NCI-H2107 treated with DMSO at 0.1 percent for 48 hours (cell line): ENCODE measurements around the gene DUT.
"Not testable (repeated sequence)": the region's sequence is repeated elsewhere in the genome, so short reads cannot be mapped to it uniquely, and the experiment has no call there.

Experiments used
- DNase-seq: peaks from one replicate; lab custom pipeline; 2025; ENCODE audit not compliant: unreplicated experiment; lab: John Stamatoyannopoulos, UW

The DUT gene

GRCh38 chr15:48326180-48326579 lies 5.0 kb upstream of the DUT start:
- DNase-seq: not testable (repeated sequence)

DNA sequence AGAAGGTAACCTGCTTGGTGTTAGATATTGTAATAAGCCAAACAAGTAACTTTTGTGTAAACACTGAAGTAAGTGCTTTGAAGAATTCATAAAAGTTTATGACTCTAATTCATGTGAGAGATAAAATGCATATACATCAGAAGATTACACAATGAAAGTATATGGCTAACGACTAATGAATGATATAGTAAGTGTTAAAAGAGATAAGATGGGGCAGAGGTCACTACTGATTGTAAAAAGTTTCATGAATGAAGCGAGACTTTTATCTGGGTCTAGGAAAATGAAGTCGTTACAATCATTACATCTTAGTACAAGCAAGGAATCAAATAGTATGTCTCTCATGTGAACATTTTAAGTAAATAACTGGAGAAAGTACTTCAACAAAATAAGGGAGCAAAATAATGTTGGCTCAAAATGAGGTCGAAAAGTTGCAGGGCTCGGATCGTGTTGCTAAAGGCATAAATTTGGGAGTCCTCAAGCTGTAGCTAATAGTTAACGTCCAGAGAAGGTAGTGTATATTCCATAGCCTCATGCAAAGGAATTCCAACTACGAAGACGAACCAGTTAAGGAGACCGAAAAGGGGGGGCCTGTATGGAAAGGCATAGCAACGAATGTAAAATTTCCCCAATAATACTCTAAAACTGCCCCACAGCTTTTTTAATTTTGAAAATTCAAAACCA lies 984 bp upstream of the DUT start:
- DNase-seq: no peak

DNA sequence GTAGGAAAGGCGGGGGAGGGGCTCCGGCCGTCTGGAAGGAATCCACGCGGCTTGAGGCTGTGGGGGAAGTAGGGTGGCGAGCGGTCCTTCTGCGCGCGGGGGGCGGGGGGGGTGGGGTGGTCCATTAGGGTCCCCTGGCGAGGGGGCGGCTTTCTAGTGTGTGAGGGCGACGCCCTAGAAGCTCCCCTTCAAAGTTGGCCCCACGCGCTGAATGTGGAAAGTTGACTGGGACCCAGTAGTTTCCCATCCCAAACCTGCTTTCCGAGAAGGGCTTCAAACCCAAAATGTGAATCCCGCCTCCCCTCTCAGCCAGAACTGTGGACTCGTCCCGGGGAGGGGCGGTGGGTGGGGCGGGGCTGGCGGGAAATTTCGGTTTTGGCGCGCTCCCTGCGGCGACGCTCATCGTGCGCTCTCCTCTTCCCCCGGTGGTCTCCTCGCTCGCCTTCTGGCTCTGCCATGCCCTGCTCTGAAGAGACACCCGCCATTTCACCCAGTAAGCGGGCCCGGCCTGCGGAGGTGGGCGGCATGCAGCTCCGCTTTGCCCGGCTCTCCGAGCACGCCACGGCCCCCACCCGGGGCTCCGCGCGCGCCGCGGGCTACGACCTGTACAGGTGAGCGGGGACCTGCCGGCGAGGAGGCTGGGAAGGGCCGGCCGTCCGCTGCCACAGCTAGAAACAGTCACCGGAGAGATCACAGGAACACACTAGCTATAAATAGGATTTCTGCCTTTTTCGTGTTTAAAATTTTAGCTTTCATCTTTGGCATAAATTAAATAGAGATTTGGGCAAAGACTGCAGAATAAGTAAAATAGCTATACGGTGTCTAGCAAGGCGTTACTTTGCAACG lies 790 bp downstream of the DUT start:
- DNase-seq: peak; percentile 17

GRCh38 chr15:48332642-48333034 lies 1.4 kb downstream of the DUT start:
- no peak for DNase-seq

GRCh38 chr15:48333540-48333939 lies 2.3 kb downstream of the DUT start:
- no peak for DNase-seq

GRCh38 chr15:48334260-48334659 lies 3.0 kb downstream of the DUT start:
- no peak for DNase-seq

DNA sequence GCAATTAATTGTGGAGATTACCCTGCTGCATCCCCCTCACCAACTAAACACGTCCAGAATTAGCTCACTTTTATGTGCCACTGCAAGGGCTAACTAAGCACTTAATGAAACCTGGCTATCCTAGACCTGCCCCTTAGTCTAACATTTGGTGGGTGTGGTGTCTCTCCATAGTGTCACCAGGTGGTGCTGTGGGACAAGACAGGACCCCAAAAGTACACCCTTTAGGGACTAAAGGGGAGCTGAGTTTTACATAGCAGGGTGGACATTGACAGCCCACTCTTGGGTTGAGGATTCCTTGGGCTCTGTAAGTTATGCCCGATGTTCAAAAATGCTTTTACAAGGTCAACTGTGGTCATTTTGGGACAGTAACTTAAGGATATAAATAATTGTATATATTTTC lies 5.7 kb downstream of the DUT start:
- DNase-seq: no peak

DNA sequence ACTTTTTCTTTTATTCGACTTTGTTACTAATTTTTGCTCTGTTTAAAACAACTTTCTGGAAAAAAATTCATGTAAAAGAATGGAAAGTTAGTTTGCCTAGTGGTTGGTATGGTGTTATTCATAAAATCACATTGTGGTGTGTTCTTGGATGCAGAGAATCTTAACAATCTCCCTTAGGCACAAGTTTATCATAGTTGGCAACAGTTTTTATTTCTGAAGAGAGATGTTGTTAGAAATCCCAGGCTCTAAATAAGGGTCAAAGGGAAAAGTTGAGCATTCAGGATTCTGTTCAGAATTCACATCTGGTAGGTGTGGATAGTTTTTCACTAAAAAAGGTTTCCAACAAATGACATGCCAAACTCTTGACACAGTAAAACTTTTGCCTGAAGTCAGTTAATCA lies 6.4 kb downstream of the DUT start:
- DNase-seq: no peak

DNA sequence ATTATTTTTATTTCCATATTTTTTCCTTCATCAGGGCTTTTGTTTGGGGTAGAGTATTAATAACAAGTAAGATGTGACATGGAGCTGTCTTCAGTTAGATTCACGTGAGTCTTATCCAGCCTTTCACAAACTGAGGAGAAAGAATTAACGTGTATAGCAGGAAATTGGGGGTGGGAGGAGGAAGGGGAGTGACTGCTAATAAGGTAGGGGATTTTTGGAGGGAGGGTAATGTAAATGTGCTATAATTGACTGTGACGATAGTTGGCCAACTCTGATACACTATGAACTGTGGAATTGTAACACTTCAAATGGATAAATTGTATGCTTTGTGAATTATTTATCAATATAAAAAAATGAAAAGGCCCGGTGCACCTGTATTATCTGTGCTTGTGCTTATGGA lies 8.9 kb downstream of the DUT start:
- DNase-seq: no peak

DNA sequence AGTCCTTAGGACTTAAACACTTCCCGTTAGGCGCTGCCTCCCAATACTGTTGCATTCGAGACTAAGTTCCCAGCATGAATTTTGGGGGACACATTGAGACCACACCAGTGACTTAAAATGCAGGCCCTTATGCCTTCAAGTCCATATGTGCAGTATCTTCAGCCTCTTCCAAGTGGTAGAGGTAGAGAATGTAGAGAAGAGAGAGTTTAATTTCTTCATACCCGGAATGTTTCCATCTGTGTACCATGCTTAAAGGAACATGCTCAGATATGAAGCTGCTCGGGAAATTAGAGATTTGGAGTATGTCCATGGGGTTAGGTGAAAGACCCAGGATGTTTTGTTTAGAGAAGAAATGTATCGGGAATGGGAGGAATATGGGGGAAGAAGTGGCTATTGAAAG lies 12.6 kb downstream of the DUT start:
- no peak for DNase-seq

- DNase-seq: no peak
These were observed 14.3 kb downstream of the DUT start for GRCh38 chr15:48345516-48345915.

GRCh38 chr15:48352474-48353072 lies 21.3 kb downstream of the DUT start:
- DNase-seq: peak; percentile 29

- DNase-seq: no peak
These were observed 23.6 kb downstream of the DUT start for GRCh38 chr15:48354694-48355303.

DNA sequence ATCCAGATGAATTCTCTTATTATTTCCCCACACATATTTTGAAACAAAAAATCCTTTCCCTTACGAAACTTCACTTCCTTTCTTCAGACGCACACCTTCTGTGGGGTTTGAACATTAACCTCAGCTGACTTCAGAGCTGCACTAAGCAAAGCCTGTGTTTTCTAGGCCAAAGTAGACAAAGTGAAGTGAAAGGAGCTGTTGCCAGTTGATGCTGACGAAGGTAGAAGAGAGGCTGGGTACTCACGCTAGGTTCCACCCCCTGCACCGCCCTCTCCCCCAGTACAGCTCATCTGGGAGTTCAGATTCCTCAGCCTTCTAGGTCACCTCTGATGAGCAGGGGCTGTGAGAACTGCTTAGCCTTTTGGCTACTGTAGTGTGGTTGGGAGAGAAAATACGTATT lies 24.1 kb downstream of the DUT start:
- no peak for DNase-seq

- DNase-seq: peak; percentile 34
These were observed 27.3 kb downstream of the DUT start for GRCh38 chr15:48358229-48359152.

DNA sequence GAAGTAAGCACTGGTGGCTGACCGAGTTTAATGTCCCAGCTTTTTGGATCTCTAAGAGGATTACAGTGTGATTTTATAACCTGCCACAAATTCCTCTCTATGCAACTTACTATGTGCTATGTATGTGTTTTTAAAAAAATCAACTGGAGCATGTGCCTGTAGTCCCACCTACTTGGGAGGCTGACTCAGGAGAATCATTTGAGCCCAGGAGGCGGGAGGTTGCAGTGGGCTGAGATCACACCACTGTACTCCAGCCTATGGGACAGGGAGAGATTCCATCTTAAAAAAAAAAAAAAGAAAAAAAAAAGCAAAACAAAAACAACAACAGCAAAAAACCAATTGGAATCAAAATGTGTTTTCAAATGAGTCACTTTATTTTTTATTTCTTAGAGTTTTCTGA lies 29.6 kb downstream of the DUT start:
- no peak for DNase-seq

- no peak for DNase-seq
These were observed 30.5 kb downstream of the DUT start for GRCh38 chr15:48361685-48362084.

DNA sequence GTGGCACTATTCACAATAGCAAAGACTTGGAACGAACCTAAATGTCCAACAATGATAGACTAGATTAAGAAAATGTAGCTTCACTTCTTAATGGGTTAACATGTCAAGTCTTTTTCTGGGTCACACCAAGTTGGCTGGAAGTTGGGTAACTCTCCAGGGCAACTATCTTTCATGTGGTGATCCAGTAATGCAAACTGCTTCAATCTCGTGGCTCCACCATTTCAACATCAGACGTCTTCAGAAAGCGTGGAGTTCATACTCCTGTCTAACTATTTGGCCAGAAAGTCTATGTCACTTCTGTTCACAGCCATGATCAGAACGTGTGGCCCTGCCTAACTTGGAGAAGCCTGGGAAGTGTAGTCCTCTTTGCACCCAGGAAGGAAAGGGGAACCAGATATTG lies 32.2 kb downstream of the DUT start:
- no peak for DNase-seq

DNA sequence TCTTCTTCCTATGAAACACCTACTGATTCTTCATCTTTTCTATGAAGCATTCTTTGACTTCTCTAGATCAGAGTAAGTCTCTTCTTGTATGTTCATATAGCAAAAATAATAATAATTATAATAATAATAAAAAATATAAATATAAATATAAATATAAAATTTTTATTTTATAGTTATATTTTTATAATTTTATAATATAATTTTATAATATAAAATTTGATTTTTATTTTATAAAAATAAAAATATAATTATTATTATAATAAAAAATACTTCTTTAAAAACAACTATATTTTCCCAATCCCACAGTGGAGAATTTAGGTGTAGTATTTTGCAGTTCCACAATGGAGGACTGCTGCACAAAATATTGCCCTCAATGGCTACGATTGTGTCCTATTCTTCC lies 34.3 kb downstream of the DUT start:
- no peak for DNase-seq

GRCh38 chr15:48366584-48367312 lies 35.5 kb downstream of the DUT start:
- no peak for DNase-seq
